ENCODE results near the gene RTN4RL1. TPM values are rescaled to one million over a fixed set of nuclear protein-coding genes. Genes with fewer than 3 reads are reported as not detected.

The RTN4RL1 gene
- total RNA-seq, 1 experiment from 2014 or later = 0.80 TPM

GRCh38 chr17:1943436-1943831, 81.7 kb downstream of the RTN4RL1 start:
- no peaks in the 10 kb centered on the region for H3K36me3 ChIP-seq (ENCODE audit: control insufficient read depth, insufficient read depth, low read length)
- ChIA-PET POLR2A (no interaction called here), CTCF (no interaction called here)
- BruUV-seq (replicated peaks) = no TSS peak
- H3K27ac ChIP-seq (ENCODE audit: low read length) = no peak overlapping the region
- TF ChIP-seq POLR2AphosphoS5 (IDR thresholded peaks at IDR 0.05; ENCODE audit: low read depth, low read length) (no peak), TCF7L2 (IDR thresholded peaks at IDR 0.05; ENCODE audit: low read depth, low read length) (no peak), SIN3A (IDR thresholded peaks at IDR 0.05; ENCODE audit: borderline replicate concordance, insufficient read depth, low read depth, low read length) (no peak)
- TF ChIP-seq, protein P1, sequence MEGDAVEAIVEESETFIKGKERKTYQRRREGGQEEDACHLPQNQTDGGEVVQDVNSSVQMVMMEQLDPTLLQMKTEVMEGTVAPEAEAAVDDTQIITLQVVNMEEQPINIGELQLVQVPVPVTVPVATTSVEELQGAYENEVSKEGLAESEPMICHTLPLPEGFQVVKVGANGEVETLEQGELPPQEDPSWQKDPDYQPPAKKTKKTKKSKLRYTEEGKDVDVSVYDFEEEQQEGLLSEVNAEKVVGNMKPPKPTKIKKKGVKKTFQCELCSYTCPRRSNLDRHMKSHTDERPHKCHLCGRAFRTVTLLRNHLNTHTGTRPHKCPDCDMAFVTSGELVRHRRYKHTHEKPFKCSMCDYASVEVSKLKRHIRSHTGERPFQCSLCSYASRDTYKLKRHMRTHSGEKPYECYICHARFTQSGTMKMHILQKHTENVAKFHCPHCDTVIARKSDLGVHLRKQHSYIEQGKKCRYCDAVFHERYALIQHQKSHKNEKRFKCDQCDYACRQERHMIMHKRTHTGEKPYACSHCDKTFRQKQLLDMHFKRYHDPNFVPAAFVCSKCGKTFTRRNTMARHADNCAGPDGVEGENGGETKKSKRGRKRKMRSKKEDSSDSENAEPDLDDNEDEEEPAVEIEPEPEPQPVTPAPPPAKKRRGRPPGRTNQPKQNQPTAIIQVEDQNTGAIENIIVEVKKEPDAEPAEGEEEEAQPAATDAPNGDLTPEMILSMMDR (IDR thresholded peaks at IDR 0.05) = no peak
- TF ChIP-seq, protein P2, sequence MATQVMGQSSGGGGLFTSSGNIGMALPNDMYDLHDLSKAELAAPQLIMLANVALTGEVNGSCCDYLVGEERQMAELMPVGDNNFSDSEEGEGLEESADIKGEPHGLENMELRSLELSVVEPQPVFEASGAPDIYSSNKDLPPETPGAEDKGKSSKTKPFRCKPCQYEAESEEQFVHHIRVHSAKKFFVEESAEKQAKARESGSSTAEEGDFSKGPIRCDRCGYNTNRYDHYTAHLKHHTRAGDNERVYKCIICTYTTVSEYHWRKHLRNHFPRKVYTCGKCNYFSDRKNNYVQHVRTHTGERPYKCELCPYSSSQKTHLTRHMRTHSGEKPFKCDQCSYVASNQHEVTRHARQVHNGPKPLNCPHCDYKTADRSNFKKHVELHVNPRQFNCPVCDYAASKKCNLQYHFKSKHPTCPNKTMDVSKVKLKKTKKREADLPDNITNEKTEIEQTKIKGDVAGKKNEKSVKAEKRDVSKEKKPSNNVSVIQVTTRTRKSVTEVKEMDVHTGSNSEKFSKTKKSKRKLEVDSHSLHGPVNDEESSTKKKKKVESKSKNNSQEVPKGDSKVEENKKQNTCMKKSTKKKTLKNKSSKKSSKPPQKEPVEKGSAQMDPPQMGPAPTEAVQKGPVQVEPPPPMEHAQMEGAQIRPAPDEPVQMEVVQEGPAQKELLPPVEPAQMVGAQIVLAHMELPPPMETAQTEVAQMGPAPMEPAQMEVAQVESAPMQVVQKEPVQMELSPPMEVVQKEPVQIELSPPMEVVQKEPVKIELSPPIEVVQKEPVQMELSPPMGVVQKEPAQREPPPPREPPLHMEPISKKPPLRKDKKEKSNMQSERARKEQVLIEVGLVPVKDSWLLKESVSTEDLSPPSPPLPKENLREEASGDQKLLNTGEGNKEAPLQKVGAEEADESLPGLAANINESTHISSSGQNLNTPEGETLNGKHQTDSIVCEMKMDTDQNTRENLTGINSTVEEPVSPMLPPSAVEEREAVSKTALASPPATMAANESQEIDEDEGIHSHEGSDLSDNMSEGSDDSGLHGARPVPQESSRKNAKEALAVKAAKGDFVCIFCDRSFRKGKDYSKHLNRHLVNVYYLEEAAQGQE (IDR thresholded peaks at IDR 0.05; ENCODE audit: insufficient read depth in 1 of 2, low read depth in 2 of 2, low read length in 1 of 2) = no peak
- ATAC-seq (no peak), DNase-seq (ENCODE audit: low read depth, low spot score) (no peak)
- H3K9me3 ChIP-seq (ENCODE audit: control insufficient read depth, insufficient read depth, low read depth, low read length) = no peaks in the 10 kb centered on the region
- in situ Hi-C loops (cut with HindIII; ENCODE audit: low pct_unique_long_range_greater_than_20kb, low sequenced_read_pairs) (no loop called here), intact Hi-C loops (cut with micrococcal nuclease; ENCODE audit: unreplicated experiment) (no loop called here)
- H3K27me3 ChIP-seq (ENCODE audit: control insufficient read depth, insufficient read depth, low read length) = no peaks in the 10 kb centered on the region
- H3K4me1 ChIP-seq (ENCODE audit: control insufficient read depth, insufficient read depth, low read length) = no peaks in the 10 kb centered on the region
- no peak overlapping the region for H3K4me3 ChIP-seq (ENCODE audit: low read depth in 2 of 2, low read length in 2 of 2)

GRCh38 chr17:1942666-1943435, 82.3 kb downstream of the RTN4RL1 start:
- no peak for ATAC-seq
- H3K36me3 ChIP-seq (ENCODE audit: control insufficient read depth, insufficient read depth, low read length) = no peaks in the 10 kb centered on the region
- intact Hi-C loops (cut with micrococcal nuclease; ENCODE audit: unreplicated experiment) = no loop called here
- H3K27me3 ChIP-seq (ENCODE audit: control insufficient read depth, insufficient read depth, low read length) = no peaks in the 10 kb centered on the region
- no peak overlapping the region for H3K4me3 ChIP-seq (ENCODE audit: low read depth in 2 of 2, low read length in 2 of 2)
- in situ Hi-C loops (cut with HindIII; ENCODE audit: low pct_unique_long_range_greater_than_20kb, low sequenced_read_pairs) = no loop called here
- POLR2A ChIA-PET = interaction anchor here (0.5 kb wide), 1 partner anchor 102 kb away, joined by 5 read pairs; no protein-coding TSS in a partner anchor
- TF ChIP-seq TCF7L2 (IDR thresholded peaks at IDR 0.05; ENCODE audit: low read depth, low read length) (no peak), SIN3A (IDR thresholded peaks at IDR 0.05; ENCODE audit: borderline replicate concordance, insufficient read depth, low read depth, low read length) (no peak), POLR2AphosphoS5 (IDR thresholded peaks at IDR 0.05; ENCODE audit: low read depth, low read length) (no peak)
- TF ChIP-seq, protein P1 (IDR thresholded peaks at IDR 0.05) = no peak
- TF ChIP-seq, protein P2 (IDR thresholded peaks at IDR 0.05; ENCODE audit: insufficient read depth in 1 of 2, low read depth in 2 of 2, low read length in 1 of 2) = no peak
- no peaks in the 10 kb centered on the region for H3K9me3 ChIP-seq (ENCODE audit: control insufficient read depth, insufficient read depth, low read depth, low read length)
- no TSS peak for BruUV-seq (replicated peaks)
- no peak overlapping the region for H3K27ac ChIP-seq (ENCODE audit: low read length)
- no peaks in the 10 kb centered on the region for H3K4me1 ChIP-seq (ENCODE audit: control insufficient read depth, insufficient read depth, low read length)
- CTCF ChIA-PET = no interaction called here
- DNase-seq (ENCODE audit: low read depth, low spot score) = no peak

Data from Panc1 (cell line).